ENCODE data around the gene PEDS1. TPM values are rescaled to one million over a fixed set of nuclear protein-coding genes. Genes with fewer than 3 reads are reported as not detected.
A peak's percentile ranks its signal among the peaks of the same experiment; 100 is the strongest.

The PEDS1 gene
- total RNA-seq, 1 donor from 2014 or later = 9.5 TPM

GRCh38 chr20:50193836-50194421 lies 40.4 kb upstream of the PEDS1 start:
- Mint-ChIP-seq H3K27ac (no peak overlapping the region), H3K9me3 (no peaks in the 10 kb centered on the region), H3K4me3 (peak overlapping the region; percentile 48), H3K4me1 (peaks cover 29% of the 10 kb centered on the region), H3K27me3 (ENCODE audit: insufficient read depth, low read depth) (peaks cover 10% of the 10 kb centered on the region), H3K36me3 (no peaks in the 10 kb centered on the region)
- Histone ChIP-seq H3K27me3 (peaks cover 43% of the 10 kb centered on the region), H4K20me1 (ENCODE audit: low read depth) (peaks cover 15% of the 10 kb centered on the region), H3K4me3 (no peak overlapping the region), H3F3A (ENCODE audit: low read depth) (peaks cover 11% of the 10 kb centered on the region), H2AFZ (replicated peaks) (no peak overlapping the region), H3K36me3 (no peaks in the 10 kb centered on the region), H3K27ac (no peak overlapping the region), H3K9ac (no peak overlapping the region), H3K9me3 (ENCODE audit: low read depth) (no peaks in the 10 kb centered on the region), H3K4me2 (no peak overlapping the region), H3K79me2 (ENCODE audit: low read depth) (no peaks in the 10 kb centered on the region), H3K4me1 (peaks cover 12% of the 10 kb centered on the region)
- peak; percentile 27 for DNase-seq (ENCODE audit: low spot score)
- TF ChIP-seq EZH2 (IDR thresholded peaks at IDR 0.05) = no peak
- TF ChIP-seq, protein P1, sequence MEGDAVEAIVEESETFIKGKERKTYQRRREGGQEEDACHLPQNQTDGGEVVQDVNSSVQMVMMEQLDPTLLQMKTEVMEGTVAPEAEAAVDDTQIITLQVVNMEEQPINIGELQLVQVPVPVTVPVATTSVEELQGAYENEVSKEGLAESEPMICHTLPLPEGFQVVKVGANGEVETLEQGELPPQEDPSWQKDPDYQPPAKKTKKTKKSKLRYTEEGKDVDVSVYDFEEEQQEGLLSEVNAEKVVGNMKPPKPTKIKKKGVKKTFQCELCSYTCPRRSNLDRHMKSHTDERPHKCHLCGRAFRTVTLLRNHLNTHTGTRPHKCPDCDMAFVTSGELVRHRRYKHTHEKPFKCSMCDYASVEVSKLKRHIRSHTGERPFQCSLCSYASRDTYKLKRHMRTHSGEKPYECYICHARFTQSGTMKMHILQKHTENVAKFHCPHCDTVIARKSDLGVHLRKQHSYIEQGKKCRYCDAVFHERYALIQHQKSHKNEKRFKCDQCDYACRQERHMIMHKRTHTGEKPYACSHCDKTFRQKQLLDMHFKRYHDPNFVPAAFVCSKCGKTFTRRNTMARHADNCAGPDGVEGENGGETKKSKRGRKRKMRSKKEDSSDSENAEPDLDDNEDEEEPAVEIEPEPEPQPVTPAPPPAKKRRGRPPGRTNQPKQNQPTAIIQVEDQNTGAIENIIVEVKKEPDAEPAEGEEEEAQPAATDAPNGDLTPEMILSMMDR (IDR thresholded peaks at IDR 0.05) = no peak
- no peak for TF ChIP-seq EZH2phosphoT487 (IDR thresholded peaks at IDR 0.05)

DNA sequence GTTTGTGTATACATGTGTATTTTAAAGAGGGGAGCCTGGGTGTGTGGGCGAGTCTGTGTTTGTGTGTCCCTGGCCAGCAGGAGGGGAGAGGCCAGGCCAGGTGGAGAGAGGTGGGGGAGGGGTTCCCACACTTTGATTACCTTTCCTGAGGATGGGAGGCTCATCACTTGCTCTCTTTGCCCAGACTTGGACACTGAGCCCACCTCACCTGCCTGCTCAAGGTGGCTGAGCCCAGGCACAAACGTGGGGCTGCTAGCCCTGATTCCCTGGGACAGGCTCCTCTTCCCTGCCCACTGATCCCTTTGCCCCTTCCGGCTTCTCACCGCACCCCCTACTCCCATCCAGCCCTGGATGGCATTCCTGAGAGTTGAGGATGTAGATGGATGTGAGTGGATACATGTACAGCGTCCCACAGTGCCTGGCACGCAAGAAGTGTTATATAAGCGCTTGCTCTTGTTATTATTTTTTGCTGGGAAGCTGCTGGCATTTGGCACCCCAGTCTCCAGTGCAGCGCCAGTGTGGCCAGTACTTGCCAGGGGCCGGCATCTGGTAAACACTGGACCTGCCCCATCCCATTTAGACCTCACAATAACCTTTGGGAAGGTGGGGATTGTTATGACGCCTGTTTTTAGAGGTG lies 39.8 kb upstream of the PEDS1 start:
- peaks cover 43% of the 10 kb centered on the region for H3K27me3 ChIP-seq
- no peak for TF ChIP-seq EZH2phosphoT487 (IDR thresholded peaks at IDR 0.05)
- TF ChIP-seq, protein P1 (IDR thresholded peaks at IDR 0.05) = no peak
- no peak for TF ChIP-seq EZH2 (IDR thresholded peaks at IDR 0.05)
- peaks cover 11% of the 10 kb centered on the region for H3F3A ChIP-seq (ENCODE audit: low read depth)
- DNase-seq (ENCODE audit: low spot score) = no peak
- H3K4me3 Mint-ChIP-seq = peak overlapping the region; percentile 91
- no peaks in the 10 kb centered on the region for H3K36me3 Mint-ChIP-seq
- no peak overlapping the region for H2AFZ ChIP-seq (replicated peaks)
- H3K36me3 ChIP-seq = no peaks in the 10 kb centered on the region
- peaks cover 14% of the 10 kb centered on the region for H3K27me3 Mint-ChIP-seq (ENCODE audit: insufficient read depth, low read depth)
- H3K9me3 Mint-ChIP-seq = no peaks in the 10 kb centered on the region
- H3K9ac ChIP-seq = no peak overlapping the region
- H3K4me1 ChIP-seq = peaks cover 12% of the 10 kb centered on the region
- no peaks in the 10 kb centered on the region for H3K79me2 ChIP-seq (ENCODE audit: low read depth)
- peaks cover 29% of the 10 kb centered on the region for H3K4me1 Mint-ChIP-seq
- no peaks in the 10 kb centered on the region for H3K9me3 ChIP-seq (ENCODE audit: low read depth)
- H3K4me2 ChIP-seq = peak overlapping the region; percentile 99
- peaks cover 15% of the 10 kb centered on the region for H4K20me1 ChIP-seq (ENCODE audit: low read depth)
- no peak overlapping the region for H3K4me3 ChIP-seq
- H3K27ac ChIP-seq = no peak overlapping the region
- no peak overlapping the region for H3K27ac Mint-ChIP-seq

- peaks cover 11% of the 10 kb centered on the region for H3F3A ChIP-seq (ENCODE audit: low read depth)
- peak overlapping the region; percentile 89 for H3K4me3 ChIP-seq
- no peak overlapping the region for H3K9ac ChIP-seq
- peaks cover 33% of the 10 kb centered on the region for H3K4me1 Mint-ChIP-seq
- no peaks in the 10 kb centered on the region for H3K9me3 Mint-ChIP-seq
- no peak overlapping the region for H2AFZ ChIP-seq (replicated peaks)
- peaks cover 12% of the 10 kb centered on the region for H3K4me1 ChIP-seq
- H3K79me2 ChIP-seq (ENCODE audit: low read depth) = no peaks in the 10 kb centered on the region
- no peaks in the 10 kb centered on the region for H3K36me3 Mint-ChIP-seq
- DNase-seq (ENCODE audit: low spot score) = peak; percentile 78
- H4K20me1 ChIP-seq (ENCODE audit: low read depth) = peaks cover 15% of the 10 kb centered on the region
- no peaks in the 10 kb centered on the region for H3K36me3 ChIP-seq
- peak overlapping the region; percentile 91 for H3K4me3 Mint-ChIP-seq
- H3K27ac Mint-ChIP-seq = no peak overlapping the region
- no peaks in the 10 kb centered on the region for H3K9me3 ChIP-seq (ENCODE audit: low read depth)
- H3K27ac ChIP-seq = no peak overlapping the region
- peaks cover 14% of the 10 kb centered on the region for H3K27me3 Mint-ChIP-seq (ENCODE audit: insufficient read depth, low read depth)
- peaks cover 43% of the 10 kb centered on the region for H3K27me3 ChIP-seq
- H3K4me2 ChIP-seq = peak overlapping the region; percentile 99
- no peak for TF ChIP-seq EZH2 (IDR thresholded peaks at IDR 0.05)
- peak; percentile 39 for TF ChIP-seq EZH2phosphoT487 (IDR thresholded peaks at IDR 0.05)
- TF ChIP-seq, protein P1 (IDR thresholded peaks at IDR 0.05) = no peak
These were observed 39.1 kb upstream of the PEDS1 start for GRCh38 chr20:50192364-50193198.
